NCI-H1417 treated with DMSO at 0.1 percent for 48 hours (cell line): ENCODE data around the gene SND1.
A peak's percentile ranks its signal among the peaks of the same experiment; 100 is the strongest.

Experiments
- DNase-seq: peaks from one replicate; lab custom pipeline; 2025; lab: John Stamatoyannopoulos, UW

Gene SND1

DNA sequence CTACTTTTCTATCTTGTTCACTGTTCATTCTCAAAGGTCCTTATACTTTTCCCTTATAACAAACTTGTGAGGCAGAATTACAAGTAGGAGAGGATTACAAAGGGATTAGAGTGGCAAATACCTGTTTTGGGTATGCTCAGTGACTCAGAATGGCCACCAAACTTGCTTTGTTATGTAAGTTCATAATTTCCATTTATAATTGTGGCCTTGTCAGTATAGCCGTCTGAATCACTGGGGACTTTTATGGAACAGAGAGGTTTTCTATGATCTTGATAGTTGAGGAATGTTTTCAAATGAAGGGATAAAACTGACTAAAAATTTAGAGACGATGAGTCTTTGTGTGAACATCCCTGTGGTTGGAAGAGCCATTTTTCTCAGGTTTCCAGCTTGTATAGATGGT lies 116.2 kb downstream of the SND1 start:
- DNase-seq, result no peak

DNA sequence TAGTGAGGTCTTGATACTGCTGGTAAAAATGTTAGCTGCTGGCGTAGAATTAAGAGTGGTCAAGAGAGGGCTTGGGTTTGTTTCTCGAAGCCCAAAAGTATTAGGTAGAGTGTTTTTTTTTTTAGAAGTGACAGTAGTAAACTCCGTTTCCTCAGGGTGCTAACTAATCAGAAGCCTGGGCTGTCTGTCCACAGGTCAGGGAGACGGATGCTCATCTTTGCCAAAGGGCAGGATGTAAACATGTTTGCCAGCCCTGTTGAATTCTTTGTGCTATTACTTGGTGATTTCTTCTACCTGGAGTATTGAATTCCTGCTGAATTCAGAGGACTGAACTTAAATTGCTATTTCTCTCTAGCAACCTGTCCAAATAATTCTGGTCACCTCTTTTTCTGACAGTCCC lies 117.1 kb downstream of the SND1 start:
- no peak for DNase-seq

GRCh38 chr7:127769696-127770400 lies 117.9 kb downstream of the SND1 start:
- no peak for DNase-seq

GRCh38 chr7:127770885-127771284 lies 118.9 kb downstream of the SND1 start:
- no peak for DNase-seq

DNA sequence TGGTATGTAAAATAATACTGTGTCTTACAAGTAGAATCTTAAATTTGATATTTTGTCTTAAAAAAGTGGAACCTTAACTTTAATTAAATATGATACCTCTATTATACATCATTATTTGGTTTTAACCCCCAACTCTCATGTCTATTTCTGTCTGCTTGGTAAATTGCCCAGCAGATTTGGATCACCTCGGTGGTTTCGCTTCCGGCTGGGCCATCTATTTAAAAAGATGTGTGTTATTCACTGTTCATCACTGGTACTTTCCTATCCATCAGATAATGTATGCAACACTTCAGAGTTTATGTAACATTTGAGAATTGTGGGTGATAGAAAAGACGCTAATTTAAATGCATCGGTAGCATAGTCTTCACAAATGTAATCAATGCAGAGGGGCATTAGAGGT lies 119.7 kb downstream of the SND1 start:
- DNase-seq, result no peak

DNA sequence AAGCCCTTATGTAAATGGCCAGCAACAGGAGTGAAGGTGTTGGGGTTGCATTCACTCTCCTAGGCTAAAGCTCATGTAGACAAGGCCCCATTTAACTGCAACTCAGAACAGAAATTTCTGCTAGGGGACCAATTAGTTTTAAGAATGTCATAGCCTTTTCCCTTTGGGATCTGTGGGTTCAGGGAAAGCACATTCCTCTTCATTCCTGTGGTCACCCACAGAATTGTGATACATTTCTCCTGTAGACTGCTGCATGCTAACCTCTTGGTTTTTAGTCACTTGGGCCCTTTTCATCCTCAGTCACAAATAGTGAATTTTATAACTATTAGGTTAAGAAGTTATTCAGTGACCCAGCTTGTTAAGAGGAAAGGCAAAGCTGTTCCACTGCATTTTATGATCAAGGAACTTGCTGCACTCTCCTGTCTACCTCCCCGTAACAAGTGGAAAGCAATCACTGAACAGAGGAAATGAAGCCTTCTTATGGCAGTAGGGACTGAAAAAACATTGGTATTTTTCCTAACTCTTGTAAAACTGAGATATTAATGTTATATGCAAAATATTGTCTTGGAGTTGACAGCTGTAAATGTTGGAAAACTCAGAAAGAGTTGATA lies 124.9 kb downstream of the SND1 start:
- no peak for DNase-seq

DNA sequence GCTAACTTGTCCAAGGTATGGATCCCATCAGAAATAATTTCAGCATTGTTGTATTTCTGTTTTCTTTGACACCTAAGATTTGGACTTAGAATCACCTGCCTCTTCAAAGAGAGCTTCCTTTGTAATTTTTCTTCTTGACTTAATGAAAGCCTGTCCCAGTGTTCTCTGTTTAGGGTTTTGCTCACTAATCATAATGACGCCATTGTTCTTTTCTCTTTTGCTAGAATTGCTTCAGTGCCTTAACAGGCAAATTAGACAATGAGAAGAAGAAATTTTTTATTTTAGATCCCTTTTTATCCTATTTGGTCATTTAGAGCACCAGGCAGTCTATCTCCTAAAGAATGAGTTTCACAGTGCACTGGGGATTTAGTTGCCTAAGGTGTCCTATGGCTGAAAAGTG lies 128.5 kb downstream of the SND1 start:
- DNase-seq, result no peak

- DNase-seq, result no peak
These were observed 129.1 kb downstream of the SND1 start for GRCh38 chr7:127781081-127781480.

GRCh38 chr7:127782075-127782474 lies 130.1 kb downstream of the SND1 start:
- DNase-seq, result no peak

GRCh38 chr7:127782654-127783559 lies 130.9 kb downstream of the SND1 start:
- no peak for DNase-seq

GRCh38 chr7:127786184-127786583 lies 134.2 kb downstream of the SND1 start:
- no peak for DNase-seq

DNA sequence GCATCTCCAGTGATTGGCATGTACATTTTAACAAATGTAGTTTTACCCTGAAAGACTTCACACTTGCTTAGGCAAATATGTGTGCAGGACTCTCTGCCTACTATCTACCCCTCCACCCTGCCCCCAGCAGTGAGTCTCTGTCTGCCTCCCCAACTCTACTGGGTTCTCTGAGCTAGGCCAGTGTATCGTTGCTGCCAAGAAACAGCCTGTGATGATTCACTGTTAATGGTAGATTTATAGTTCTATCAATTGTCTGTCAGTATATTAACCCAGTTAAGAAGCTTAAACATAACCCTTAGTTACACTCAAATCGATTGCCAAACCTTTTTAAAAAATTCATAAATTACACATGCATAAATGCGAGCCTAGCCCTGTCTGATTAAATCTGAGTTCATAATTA lies 137.0 kb downstream of the SND1 start:
- DNase-seq, result no peak

DNA sequence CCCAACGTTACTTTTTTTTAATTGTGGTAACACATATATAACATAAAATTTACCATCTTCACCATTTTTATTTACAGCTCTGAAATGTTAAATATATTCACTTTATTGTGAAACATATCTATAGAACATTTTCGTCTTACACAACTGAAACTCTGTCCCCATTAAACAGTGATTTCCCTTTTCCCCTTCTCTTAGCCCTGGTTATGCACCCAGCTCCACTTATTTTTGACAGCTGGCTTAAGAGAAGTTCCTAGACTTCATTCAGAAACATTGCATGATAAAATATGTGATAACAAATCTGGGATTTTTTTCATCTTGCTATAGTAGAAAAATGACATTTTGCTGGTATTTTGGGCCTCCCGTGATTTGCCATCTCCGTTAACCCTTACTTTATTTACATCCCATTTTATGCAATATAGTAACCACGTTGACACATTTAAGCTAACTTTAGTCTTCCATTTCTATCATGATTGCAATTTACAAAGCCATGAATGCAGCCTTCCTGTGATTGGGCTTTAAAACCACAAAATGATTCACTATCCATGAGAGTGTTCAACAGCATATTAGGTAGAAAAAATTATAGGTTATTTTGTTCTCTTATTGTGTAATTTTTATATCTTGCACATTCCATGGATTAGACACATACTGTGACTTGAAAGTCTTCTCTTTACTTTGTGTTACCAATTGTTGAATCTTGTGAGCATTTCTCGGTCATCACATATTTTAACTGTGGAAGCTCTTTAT lies 139.6 kb downstream of the SND1 start:
- DNase-seq, result no peak

DNA sequence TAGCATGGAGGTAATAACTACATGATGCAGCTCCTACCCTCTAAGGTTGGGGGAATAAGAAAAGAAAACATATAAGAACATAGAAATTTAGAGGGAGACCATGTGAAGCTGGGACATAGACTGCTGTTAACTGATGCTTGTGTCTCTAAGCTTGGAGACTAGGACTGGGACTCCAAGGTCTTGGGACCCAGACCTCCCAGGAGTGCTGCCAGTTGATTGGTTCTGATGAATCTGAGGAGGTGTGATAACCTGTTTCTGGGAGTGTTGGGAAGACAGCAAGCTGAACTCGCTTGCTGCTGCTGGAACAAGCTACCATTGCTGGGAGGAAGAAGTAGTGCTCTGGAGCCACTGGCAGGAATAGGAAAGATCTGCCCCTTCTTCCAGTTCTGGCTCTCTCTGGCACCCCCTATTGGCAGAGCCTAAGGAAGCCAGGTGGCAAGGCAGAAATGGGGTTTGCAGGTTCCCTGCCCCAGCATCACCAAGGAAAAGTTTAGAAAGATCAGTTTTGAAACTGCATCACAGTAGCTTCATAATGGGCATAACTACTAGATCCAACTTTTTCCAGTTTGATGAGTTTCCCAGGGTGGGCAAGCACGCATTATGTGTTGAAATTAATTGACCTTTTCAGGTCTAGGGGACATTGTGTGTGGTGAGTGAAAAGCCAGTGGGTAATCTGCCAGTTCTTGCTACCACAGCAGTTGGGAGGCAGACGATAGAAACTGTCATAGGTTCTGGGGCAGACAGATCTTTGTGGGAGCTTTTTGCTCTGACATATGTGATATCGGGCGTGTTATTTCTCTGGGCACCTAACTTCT lies 140.7 kb downstream of the SND1 start:
- no peak for DNase-seq

- no peak for DNase-seq
These were observed 141.6 kb downstream of the SND1 start for GRCh38 chr7:127793582-127793981.

- DNase-seq, result no peak
These were observed 142.1 kb downstream of the SND1 start for GRCh38 chr7:127794136-127794535.

- DNase-seq, result no peak
These were observed 142.6 kb downstream of the SND1 start for GRCh38 chr7:127794551-127794950.

GRCh38 chr7:127798023-127798422 lies 146.0 kb downstream of the SND1 start:
- no peak for DNase-seq

GRCh38 chr7:127798769-127799372 lies 146.9 kb downstream of the SND1 start:
- DNase-seq, result no peak

DNA sequence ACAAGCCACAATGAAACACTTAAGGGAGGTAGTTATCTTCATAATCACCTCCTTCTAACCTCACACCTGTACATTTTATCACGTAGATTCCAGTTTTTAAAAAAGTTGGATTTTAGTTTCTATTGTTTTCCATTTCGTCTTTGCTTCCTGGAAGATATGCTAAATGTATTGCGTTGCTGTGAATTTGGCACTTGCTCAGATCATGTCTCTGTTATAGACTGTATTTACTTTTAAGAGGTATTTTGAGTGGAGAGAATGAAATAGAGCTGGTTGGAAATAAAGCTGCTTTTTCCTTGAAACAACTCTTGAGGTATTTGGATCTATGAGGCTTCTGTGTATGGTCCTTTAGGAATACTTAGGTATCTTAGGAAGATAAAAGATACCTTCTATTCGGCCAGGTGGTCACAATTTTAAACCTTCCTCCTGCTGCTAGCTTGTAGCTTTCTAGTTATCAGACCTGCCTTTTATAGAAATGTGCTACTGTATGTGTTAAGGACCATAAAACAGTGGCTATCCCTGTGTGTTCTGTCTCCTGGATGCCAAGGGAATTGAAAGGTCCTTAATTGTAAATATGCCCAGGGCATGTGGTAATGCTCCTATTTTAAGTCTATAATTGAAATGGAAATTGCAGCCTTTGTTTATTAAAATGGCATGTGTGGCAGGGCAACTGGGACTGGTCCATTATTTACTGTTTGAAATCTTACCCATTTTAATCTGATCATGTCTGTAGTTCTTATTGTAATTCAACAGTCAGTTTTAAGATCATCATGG lies 147.7 kb downstream of the SND1 start:
- peak; percentile 46 for DNase-seq
